ENCODE data around the gene ARHGAP24. TPM values are rescaled to one million over a fixed set of nuclear protein-coding genes. Genes with fewer than 3 reads are reported as not detected.

Gene ARHGAP24
- polyA plus RNA-seq, 3 donors = 12.5 to 32.0 (median 18.8) TPM

DNA sequence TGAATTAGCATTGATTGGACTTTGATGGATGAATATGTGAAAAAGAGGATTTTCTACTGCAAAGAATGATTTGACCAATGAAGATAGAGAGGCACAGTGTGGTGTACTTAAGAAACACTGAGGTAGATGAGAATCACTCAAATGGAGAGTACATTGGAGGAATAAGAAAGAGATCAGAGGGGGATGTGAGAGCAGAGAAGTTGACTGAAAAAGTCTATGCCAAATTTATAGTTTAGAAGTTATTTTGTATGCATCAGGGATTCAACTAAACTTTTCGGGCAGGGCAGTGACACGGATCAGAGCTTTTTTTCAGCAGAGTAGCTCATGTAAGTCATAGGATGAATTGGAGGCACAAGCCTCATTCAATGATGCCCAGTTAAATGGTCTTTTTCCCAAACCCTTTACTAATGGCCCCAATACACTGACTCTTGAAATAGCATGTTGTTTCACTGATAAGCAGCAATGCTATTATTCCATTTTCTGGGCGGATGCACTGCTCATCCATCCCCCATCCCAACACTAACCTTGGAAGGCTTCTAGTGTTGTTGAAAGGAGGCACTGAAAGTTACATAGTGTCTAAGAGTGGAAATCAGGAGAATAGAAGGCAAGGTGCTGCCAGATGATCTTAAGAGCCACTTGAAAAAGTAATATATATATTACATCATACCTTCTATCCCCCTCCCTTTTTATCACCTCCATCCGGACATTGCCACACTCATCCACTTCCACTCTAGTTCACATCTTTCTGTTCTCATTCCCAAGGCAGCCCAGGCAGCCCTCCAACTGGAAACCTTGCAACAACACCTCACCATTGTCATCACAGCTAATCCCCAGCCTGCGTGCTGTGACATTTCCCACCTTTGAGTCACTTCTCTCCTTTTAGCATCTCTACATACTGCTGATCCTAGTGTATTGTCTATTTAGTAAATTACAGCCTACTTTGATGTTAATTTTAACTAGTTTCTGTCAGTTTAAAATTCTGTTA, 46.1 kb downstream of the ARHGAP24 start:
- no peak overlapping the region for H2AFZ ChIP-seq (ENCODE audit: insufficient read depth, low read depth, low read length, poor library complexity, severe bottlenecking)
- Mint-ChIP-seq H3K27me3 (ENCODE audit: low read depth in 3 of 3) (no peaks in the 10 kb centered on the region), H3K36me3 (peaks cover 5 to 14% of the 10 kb centered on the region in 2 donors), H3K9me3 (peaks cover 0 to 3% (median 0%) of the 10 kb centered on the region in 7 donors), H3K4me3 (no peak overlapping the region), H3K27ac (no peak overlapping the region), H3K4me1 (peaks cover 3% of the 10 kb centered on the region)
- H3K27me3 ChIP-seq (ENCODE audit: control insufficient read depth in 2 of 2, insufficient read depth in 2 of 2, low read length in 2 of 2) = no peaks in the 10 kb centered on the region
- no peak overlapping the region for H3K4me2 ChIP-seq (replicated peaks; ENCODE audit: extremely low read depth, low read length, poor library complexity, severe bottlenecking)
- no peak overlapping the region for H3K27ac ChIP-seq (ENCODE audit: low read depth in 1 of 2, low read length in 2 of 2)
- peaks cover 87% of the 10 kb centered on the region for H4K20me1 ChIP-seq (ENCODE audit: insufficient read depth, low read length)
- no peaks in the 10 kb centered on the region for H3K36me3 ChIP-seq (replicated peaks in 1 of 2; ENCODE audit: control insufficient read depth in 1 of 2, insufficient read depth in 2 of 2, low read length in 2 of 2)
- peaks cover 10% of the 10 kb centered on the region for H3K79me2 ChIP-seq (ENCODE audit: insufficient read depth, low read length)
- WGBS (ENCODE audit: insufficient coverage) = 67% methylated on average over 1 of the region's 5 CpGs
- no peaks in the 10 kb centered on the region for H3K9me3 ChIP-seq (replicated peaks in 1 of 2; ENCODE audit: control insufficient read depth in 1 of 2, insufficient read depth in 1 of 2, low read length in 2 of 2)
- no peak for DNase-seq
- no peak overlapping the region for H3K4me3 ChIP-seq (replicated peaks in 1 of 3; ENCODE audit: low read depth in 2 of 3, low read length in 3 of 3)
- intact Hi-C loops (cut with micrococcal nuclease) = no loop called here
- no peak overlapping the region for H3K9ac ChIP-seq (ENCODE audit: insufficient read depth, low read length, poor library complexity, severe bottlenecking)
- TF ChIP-seq, protein P1, sequence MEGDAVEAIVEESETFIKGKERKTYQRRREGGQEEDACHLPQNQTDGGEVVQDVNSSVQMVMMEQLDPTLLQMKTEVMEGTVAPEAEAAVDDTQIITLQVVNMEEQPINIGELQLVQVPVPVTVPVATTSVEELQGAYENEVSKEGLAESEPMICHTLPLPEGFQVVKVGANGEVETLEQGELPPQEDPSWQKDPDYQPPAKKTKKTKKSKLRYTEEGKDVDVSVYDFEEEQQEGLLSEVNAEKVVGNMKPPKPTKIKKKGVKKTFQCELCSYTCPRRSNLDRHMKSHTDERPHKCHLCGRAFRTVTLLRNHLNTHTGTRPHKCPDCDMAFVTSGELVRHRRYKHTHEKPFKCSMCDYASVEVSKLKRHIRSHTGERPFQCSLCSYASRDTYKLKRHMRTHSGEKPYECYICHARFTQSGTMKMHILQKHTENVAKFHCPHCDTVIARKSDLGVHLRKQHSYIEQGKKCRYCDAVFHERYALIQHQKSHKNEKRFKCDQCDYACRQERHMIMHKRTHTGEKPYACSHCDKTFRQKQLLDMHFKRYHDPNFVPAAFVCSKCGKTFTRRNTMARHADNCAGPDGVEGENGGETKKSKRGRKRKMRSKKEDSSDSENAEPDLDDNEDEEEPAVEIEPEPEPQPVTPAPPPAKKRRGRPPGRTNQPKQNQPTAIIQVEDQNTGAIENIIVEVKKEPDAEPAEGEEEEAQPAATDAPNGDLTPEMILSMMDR (IDR thresholded peaks at IDR 0.05) = no peak
- no peaks in the 10 kb centered on the region for H3K4me1 ChIP-seq (ENCODE audit: control insufficient read depth in 1 of 2, insufficient read depth in 2 of 2, low read length in 2 of 2)

GRCh38 chr4:85522277-85522676, 47.3 kb downstream of the ARHGAP24 start:
- H3K9me3 Mint-ChIP-seq = peaks cover 0 to 3% (median 0%) of the 10 kb centered on the region in 7 donors
- Histone ChIP-seq H3K4me1 (ENCODE audit: control insufficient read depth in 1 of 2, insufficient read depth in 2 of 2, low read length in 2 of 2) (no peaks in the 10 kb centered on the region), H4K20me1 (ENCODE audit: insufficient read depth, low read length) (peaks cover 88% of the 10 kb centered on the region), H3K27me3 (ENCODE audit: control insufficient read depth in 2 of 2, insufficient read depth in 2 of 2, low read length in 2 of 2) (no peaks in the 10 kb centered on the region), H3K4me2 (replicated peaks; ENCODE audit: extremely low read depth, low read length, poor library complexity, severe bottlenecking) (no peak overlapping the region), H3K79me2 (ENCODE audit: insufficient read depth, low read length) (peaks cover 8% of the 10 kb centered on the region), H3K36me3 (replicated peaks in 1 of 2; ENCODE audit: control insufficient read depth in 1 of 2, insufficient read depth in 2 of 2, low read length in 2 of 2) (no peaks in the 10 kb centered on the region), H3K27ac (ENCODE audit: low read depth in 1 of 2, low read length in 2 of 2) (no peak overlapping the region), H2AFZ (ENCODE audit: insufficient read depth, low read depth, low read length, poor library complexity, severe bottlenecking) (no peak overlapping the region), H3K4me3 (replicated peaks in 1 of 3; ENCODE audit: low read depth in 2 of 3, low read length in 3 of 3) (no peak overlapping the region), H3K9ac (ENCODE audit: insufficient read depth, low read length, poor library complexity, severe bottlenecking) (no peak overlapping the region), H3K9me3 (replicated peaks in 1 of 2; ENCODE audit: control insufficient read depth in 1 of 2, insufficient read depth in 1 of 2, low read length in 2 of 2) (no peaks in the 10 kb centered on the region)
- peaks cover 5 to 14% of the 10 kb centered on the region in 2 donors for H3K36me3 Mint-ChIP-seq
- H3K4me1 Mint-ChIP-seq = peaks cover 3% of the 10 kb centered on the region
- intact Hi-C loops (cut with micrococcal nuclease) = no loop called here
- no peak for DNase-seq
- TF ChIP-seq, protein P1 (IDR thresholded peaks at IDR 0.05) = no peak
- no peak overlapping the region for H3K4me3 Mint-ChIP-seq
- H3K27ac Mint-ChIP-seq = no peak overlapping the region
- no peaks in the 10 kb centered on the region for H3K27me3 Mint-ChIP-seq (ENCODE audit: low read depth in 3 of 3)

All from CD14-positive monocyte (primary cell).